ENCODE results near the gene FOXA2. TPM values are rescaled to one million over a fixed set of nuclear protein-coding genes. Genes with fewer than 3 reads are reported as not detected.

The FOXA2 gene
- total and polyA plus RNA-seq, 9 of the 15 experiments (the other 6 are each of a cell fraction or from before 2014, with no cell fraction given) = 0.10 to 1.0 (median 0.25) TPM

DNA sequence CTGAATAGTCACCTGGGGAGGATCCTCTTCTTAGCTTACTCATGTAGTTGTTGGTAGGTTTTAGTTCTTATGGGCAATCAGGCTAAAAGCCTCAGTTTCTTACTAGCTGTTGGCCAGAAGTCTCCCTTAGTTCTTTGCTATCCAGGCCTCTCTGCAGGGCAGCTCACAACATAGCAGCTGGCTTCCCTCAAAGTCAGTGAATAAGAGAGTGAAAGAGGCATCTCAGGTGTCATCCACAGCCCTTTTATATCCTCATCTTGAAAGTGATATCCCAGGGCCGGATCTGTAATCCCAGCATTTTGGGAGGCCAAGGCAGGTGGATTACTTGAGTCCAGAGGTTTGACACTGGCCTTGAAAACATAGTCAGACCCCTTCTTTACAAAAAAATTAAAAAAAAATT lies 42.1 kb upstream of the FOXA2 start (continued):
- TF ChIP-seq IRF1 (CRISPR knock-in tag; IDR thresholded peaks at IDR 0.05; ENCODE audit: borderline replicate concordance) (no peak), MCM5 (IDR thresholded peaks at IDR 0.05; ENCODE audit: low read depth) (no peak), CSDE1 (IDR thresholded peaks at IDR 0.05) (no peak), ETS1 (conservative IDR thresholded peaks at IDR 0.05; ENCODE audit: control insufficient read depth, low read depth, low read length) (no peak), ZFP91 (CRISPR knock-in tag; IDR thresholded peaks at IDR 0.05) (no peak), NFIC (IDR thresholded peaks at IDR 0.05) (no peak), ZFP30 (CRISPR knock-in tag; IDR thresholded peaks at IDR 0.05; ENCODE audit: borderline replicate concordance) (no peak), ZNF57 (CRISPR knock-in tag; IDR thresholded peaks at IDR 0.05) (no peak), HMG20B (CRISPR knock-in tag; IDR thresholded peaks at IDR 0.05) (no peak), TSC22D4 (tag; IDR thresholded peaks at IDR 0.05) (no peak)
- TF ChIP-seq, protein P1, sequence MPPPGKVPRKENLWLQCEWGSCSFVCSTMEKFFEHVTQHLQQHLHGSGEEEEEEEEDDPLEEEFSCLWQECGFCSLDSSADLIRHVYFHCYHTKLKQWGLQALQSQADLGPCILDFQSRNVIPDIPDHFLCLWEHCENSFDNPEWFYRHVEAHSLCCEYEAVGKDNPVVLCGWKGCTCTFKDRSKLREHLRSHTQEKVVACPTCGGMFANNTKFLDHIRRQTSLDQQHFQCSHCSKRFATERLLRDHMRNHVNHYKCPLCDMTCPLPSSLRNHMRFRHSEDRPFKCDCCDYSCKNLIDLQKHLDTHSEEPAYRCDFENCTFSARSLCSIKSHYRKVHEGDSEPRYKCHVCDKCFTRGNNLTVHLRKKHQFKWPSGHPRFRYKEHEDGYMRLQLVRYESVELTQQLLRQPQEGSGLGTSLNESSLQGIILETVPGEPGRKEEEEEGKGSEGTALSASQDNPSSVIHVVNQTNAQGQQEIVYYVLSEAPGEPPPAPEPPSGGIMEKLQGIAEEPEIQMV (tag; conservative IDR thresholded peaks at IDR 0.05; ENCODE audit: low read depth) = no peak
- TF ChIP-seq, protein P2, sequence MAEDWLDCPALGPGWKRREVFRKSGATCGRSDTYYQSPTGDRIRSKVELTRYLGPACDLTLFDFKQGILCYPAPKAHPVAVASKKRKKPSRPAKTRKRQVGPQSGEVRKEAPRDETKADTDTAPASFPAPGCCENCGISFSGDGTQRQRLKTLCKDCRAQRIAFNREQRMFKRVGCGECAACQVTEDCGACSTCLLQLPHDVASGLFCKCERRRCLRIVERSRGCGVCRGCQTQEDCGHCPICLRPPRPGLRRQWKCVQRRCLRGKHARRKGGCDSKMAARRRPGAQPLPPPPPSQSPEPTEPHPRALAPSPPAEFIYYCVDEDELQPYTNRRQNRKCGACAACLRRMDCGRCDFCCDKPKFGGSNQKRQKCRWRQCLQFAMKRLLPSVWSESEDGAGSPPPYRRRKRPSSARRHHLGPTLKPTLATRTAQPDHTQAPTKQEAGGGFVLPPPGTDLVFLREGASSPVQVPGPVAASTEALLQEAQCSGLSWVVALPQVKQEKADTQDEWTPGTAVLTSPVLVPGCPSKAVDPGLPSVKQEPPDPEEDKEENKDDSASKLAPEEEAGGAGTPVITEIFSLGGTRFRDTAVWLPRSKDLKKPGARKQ (CRISPR knock-in tag; IDR thresholded peaks at IDR 0.05) = no peak

Data from K562 (cell line).